RPMI7951 (cell line): ENCODE results near the gene SLC16A7. TPM values are rescaled to one million over a fixed set of nuclear protein-coding genes. Genes with fewer than 3 reads are reported as not detected.

ENCODE experiments used
- DNase-seq: peaks from one replicate; pipeline ENCODE4 v3.0.0-alpha.2; 2012; ENCODE audit warnings: low read depth
- total RNA-seq: library from RNA; depleted of rRNA; stranded (reverse); fragments of >200 nt; shearing (Covaris generic); gene quantifications from 2 replicates; pipeline ENCODE4 v1.2.3, GENCODE V29; 2014

The SLC16A7 gene
- total RNA-seq, 1 experiment from 2014 or later = 10.9 TPM

DNA sequence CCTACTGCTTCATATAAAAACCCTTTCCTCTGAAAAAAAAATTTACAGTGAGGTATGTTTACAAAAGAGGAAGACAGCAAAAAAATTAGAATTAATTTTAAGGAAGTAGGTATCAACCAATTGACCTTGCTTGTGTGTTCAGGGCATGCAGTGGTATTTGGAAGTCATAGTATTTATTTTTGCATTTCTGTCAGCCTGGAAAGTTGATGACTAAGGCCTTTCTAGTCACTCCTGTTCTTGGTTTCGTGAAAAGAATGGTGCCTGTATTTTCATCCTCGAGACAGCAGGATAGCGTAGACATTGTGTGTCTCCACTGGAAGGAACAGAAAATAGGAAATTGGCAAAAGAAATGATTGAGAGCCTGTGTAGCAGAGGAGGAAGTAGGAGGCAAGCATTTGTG, 24.5 kb downstream of the SLC16A7 start:
- no peak for DNase-seq

DNA sequence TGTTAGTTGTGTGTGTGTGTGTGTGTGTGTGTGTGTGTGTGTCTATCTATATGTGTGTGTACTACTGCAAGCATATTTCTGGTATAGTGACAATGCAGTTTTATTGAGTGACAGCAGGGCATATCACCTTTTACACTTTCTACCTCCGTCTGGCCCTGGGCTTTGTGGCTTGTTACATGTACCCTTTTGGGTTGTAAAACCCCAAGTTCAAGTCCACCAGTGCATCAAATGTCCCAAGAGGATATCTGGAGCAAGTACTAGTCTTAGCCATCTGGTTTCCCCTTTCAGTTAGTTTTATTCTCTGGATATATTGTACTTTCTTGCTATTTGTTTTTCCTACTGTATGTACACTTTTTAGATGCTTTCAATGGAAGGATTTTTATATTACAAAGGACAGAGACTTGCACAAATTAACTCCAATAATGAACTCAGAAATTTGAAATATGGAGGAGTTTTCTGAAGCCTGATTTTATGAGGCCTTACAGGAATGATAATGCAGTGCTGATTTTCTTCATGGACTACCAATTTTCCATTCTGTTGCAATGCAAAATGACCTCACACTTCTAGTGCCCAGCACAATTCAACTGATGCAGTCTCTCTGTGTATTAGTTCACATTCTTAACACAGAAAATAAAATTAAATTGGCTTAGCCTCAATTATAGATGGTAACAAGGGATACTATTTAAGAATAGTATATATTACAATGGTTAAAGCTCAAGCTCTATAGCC, 29.1 kb downstream of the SLC16A7 start:
- DNase-seq = no peak

DNA sequence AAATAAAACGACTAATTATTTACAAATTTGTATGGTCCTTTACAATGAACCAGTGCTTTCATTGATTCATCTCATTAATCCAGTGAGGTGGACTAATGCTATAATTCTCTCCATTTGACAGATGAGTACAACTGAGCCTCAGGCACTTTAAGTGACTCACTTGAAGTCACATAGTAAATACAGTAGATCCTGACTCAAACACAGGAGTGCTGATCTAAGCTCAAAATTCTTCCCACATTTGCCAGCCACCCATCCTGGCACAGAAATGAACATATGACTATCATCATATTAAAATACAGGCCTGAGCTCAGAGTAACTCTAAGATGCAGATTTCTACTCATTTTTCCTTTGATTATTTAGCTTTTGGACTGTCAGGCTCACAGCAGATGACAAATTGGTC, 30.6 kb downstream of the SLC16A7 start:
- peak; percentile 62 for DNase-seq

GRCh38 chr12:59627582-59627981, 31.8 kb downstream of the SLC16A7 start:
- DNase-seq = no peak

GRCh38 chr12:59629890-59630289, 34.1 kb downstream of the SLC16A7 start:
- no peak for DNase-seq

- DNase-seq = no peak
Measured at GRCh38 chr12:59632408-59632807, 36.6 kb downstream of the SLC16A7 start.

- no peak for DNase-seq
Measured at GRCh38 chr12:59634254-59634653, 38.4 kb downstream of the SLC16A7 start.

DNA sequence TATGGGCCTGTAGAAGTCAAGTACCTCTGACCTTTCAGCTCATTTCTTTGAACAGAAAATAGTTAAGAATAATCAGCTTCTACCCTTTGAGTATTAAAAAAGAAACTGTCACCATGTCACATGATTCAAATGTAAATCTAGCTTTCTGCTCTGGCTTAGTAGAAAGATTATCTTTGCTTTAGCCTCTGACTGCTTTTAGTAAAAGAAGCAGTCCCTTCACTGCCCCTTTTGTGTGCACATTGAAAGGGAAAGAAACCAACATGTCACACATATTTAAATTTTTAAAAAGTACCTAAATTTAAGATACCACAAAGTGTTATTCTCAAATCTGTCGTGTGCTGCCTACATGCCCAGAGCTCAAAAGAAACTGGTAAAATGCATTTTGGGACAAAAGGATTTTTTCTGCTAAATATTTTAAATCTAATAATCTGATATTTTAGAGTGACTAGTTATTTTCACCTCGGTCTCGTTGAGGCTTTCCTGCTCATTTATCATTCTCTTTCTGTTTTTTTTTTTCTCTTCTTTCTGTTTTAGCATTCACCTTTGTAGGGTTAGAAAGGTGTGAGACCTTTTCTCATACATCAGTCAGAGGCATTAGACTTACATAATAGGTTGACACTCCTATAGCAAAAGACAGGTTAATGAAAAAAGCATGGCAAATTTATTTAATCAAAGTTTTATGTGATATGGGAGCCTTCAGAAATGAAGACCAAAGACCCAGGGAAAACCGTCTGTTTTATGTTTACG, 41.3 kb downstream of the SLC16A7 start:
- no peak for DNase-seq

- DNase-seq = no peak
Measured at GRCh38 chr12:59637692-59638070, 41.9 kb downstream of the SLC16A7 start.

DNA sequence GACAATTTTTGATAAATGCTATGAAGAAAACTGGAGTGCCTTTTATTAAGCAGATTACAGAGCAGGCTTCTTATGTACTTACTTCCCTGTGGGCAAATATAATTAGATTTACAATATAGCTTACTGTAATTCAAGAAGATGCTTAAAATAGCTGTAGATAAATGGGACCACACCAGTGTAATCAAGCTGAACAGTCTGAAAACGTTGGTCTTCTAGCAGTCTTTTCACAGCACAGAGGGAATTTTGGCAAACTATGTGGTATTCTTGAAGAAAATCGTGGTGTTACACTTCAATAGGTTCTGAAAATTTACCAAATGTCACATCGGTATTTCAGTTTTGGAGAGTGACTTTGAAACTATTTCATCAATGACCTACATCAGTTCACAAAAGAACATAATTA, 47.7 kb downstream of the SLC16A7 start:
- no peak for DNase-seq

- no peak for DNase-seq
Measured at GRCh38 chr12:59645242-59645641, 49.4 kb downstream of the SLC16A7 start.

GRCh38 chr12:59646636-59647035, 50.8 kb downstream of the SLC16A7 start:
- no peak for DNase-seq

- DNase-seq = no peak
Measured at GRCh38 chr12:59649203-59649602, 53.4 kb downstream of the SLC16A7 start.

- DNase-seq = peak; percentile 5
Measured at GRCh38 chr12:59650588-59651228, 54.9 kb downstream of the SLC16A7 start.

- no peak for DNase-seq
Measured at GRCh38 chr12:59651229-59651920, 55.5 kb downstream of the SLC16A7 start.

DNA sequence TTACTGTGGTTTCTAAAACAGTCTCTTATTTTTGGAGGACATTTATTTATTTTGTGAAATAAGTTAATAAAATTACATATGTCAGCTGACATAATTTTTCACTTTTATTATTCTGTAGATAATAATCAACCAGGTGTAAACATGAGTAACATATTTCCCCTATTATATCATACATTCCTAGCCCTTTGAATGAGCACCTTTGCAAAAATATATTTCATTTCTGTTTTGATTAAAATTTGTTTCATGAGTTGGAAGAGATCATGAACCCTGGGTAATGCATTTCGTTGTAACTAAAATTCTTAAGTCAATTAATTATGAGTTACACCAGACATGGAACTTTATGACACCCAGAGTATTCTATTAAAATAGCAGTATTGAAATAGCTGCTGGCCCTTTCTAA, 56.3 kb downstream of the SLC16A7 start:
- no peak for DNase-seq

- DNase-seq = no peak
Measured at GRCh38 chr12:59654061-59654460, 58.2 kb downstream of the SLC16A7 start.

GRCh38 chr12:59657266-59657665, 61.4 kb downstream of the SLC16A7 start:
- no peak for DNase-seq

- no peak for DNase-seq
Measured at GRCh38 chr12:59657711-59658110, 61.9 kb downstream of the SLC16A7 start.

DNA sequence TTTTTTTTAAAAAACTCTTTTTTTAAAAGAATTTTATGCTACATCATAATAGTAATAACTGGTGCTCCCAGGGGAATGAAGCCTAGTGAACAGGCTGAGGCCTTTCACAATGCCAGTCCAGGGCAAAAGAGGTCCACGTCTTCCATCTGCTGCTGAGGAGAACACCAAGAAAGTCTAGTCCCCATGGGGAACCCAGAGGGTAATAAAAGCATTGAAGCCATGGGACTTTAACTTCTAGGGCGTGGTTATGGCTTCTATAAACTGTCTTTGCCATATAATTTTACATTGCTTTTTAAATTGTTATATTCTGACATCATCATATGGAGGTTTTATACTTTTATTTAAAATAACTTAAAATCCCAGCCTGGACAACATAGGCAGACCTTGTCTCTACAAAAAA, 64.3 kb downstream of the SLC16A7 start:
- no peak for DNase-seq

- no peak for DNase-seq
Measured at GRCh38 chr12:59660921-59661597, 65.2 kb downstream of the SLC16A7 start.

DNA sequence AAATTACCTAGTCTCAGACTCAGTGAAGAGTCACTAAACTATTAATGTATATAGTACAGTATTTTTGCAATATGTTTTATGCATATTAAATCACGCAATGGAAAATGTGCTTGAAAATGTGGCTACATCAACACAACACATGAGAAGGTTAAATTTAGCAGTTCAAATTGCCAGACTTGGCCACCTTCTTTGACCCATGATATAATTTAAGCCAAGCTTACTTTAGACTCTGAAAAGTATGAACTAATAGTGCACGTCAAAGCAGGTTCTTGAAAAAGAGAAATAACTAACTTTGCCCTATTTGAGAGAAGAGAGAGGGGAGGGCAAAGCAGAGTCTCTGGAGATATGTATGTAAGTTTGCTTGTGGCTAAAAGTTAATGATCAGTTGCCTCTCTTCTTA, 68.7 kb downstream of the SLC16A7 start:
- no peak for DNase-seq
